Prostate gland (tissue), 2 donors: ENCODE data around the gene TNNC1.

Experiments
- CTCF ChIP-seq, 4 experiments: fragments of 200-600 bp in 2 of 4; fragments of 450-650 bp in 2 of 4; sonication (generic) in 2 of 4; IDR thresholded peaks; 1 replicate in 3 of 4; 2 replicates in 1 of 4; pipeline ENCODE4 v1.5.1; 2016 to 2019; ENCODE audit warnings: antibody characterized with exemption in 4 of 4, mild to moderate bottlenecking in 2 of 4, moderate library complexity in 2 of 4
- POLR2A ChIP-seq: fragments of 450-650 bp; IDR thresholded peaks from one replicate; pipeline ENCODE4 v1.6.1; 2016; ENCODE audit warnings: antibody characterized with exemption, mild to moderate bottlenecking
- POLR2AphosphoS5 ChIP-seq: sonication (generic); formaldehyde crosslinking; IDR thresholded peaks from one replicate; pipeline ENCODE4 v1.6.1; 2017; ENCODE audit warnings: antibody characterized with exemption

DNA sequence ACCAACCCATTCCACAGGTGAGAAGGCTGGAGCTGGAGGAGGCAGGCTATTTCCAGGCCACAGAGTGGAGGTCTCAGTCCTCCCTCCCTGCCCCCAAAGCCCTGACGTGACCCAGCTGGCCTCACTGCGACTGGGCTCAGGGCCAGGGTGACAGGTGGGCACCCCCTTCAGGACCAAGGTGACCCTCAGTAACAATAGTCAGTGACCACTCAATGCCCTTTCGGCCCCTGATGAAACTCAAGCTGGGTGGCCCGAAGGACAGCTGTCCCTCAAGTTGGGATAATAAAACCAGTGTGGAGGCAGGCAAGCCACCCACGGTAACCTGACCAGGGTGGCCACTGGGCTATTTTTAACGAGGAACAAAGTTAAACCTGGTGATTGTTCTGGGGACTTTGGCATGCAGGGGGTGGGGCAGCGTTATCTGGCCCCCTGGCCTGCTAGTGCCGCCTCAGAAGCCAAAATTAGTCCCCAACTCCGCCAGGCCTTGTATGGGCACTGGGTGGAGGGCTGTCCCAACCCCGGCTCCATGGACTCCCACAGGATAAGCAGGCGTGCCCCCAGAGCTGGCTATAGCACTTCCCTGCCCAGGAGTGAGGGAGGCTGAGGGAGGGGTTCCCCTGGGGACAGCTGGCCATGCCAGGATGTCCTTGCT is 1.1 kb downstream of the TNNC1 start:
- TF ChIP-seq CTCF (IDR thresholded peaks at IDR 0.05) (no peak), POLR2AphosphoS5 (no peak), POLR2A (no peak)
